ENCODE results near the gene MYO1H. TPM values are rescaled to one million over a fixed set of nuclear protein-coding genes. Genes with fewer than 3 reads are reported as not detected.

Gene MYO1H
- total and polyA plus RNA-seq, 2 of the 8 experiments (the other 6 are each of a cell fraction or from before 2014, with no cell fraction given) = 0.03 TPM; not detected in 1

GRCh38 chr12:109483346-109483745 lies 135.6 kb downstream of the MYO1H start:
- no peak overlapping the region for H2BK120ac ChIP-seq (replicated peaks; ENCODE audit: low read depth, low read length)
- no peak overlapping the region for H4K5ac ChIP-seq (ENCODE audit: insufficient read length, low read depth, low read length)
- no peak overlapping the region for H3K27ac ChIP-seq (ENCODE audit: low read depth, low read length)
- no peak overlapping the region for H4K91ac ChIP-seq (replicated peaks; ENCODE audit: insufficient read length, low read length)
- no peaks in the 10 kb centered on the region for H3K4me1 ChIP-seq (replicated peaks in 1 of 4; ENCODE audit: control insufficient read depth in 3 of 4, insufficient read depth in 4 of 4, low read length in 3 of 4)
- no peak overlapping the region for H2BK5ac ChIP-seq (ENCODE audit: low read depth, low read length)
- H2AFZ ChIP-seq (ENCODE audit: low read length) = no peak overlapping the region
- TF ChIP-seq POLR2A (IDR thresholded peaks at IDR 0.05; ENCODE audit: control extremely low read depth in 1 of 2, low read depth in 2 of 2, low read length in 2 of 2) (no peak), HDAC2 (IDR thresholded peaks at IDR 0.05; ENCODE audit: borderline replicate concordance in 1 of 2, low read depth in 2 of 2, low read length in 2 of 2) (no peak)
- H3K27me3 ChIP-seq (replicated peaks in 1 of 4; ENCODE audit: control insufficient read depth in 3 of 4, extremely low read depth in 1 of 4, insufficient read depth in 3 of 4, low read length in 3 of 4) = no peaks in the 10 kb centered on the region
- H2AK5ac ChIP-seq (ENCODE audit: low read depth, low read length) = no peak overlapping the region
- H3K4ac ChIP-seq (replicated peaks; ENCODE audit: insufficient read length, low read depth, low read length) = no peak overlapping the region
- peaks cover 2 to 4% of the 10 kb centered on the region in 2 experiments for H4K20me1 ChIP-seq (replicated peaks in 1 of 2; ENCODE audit: control insufficient read depth in 1 of 2, insufficient read depth in 2 of 2, low read length in 2 of 2)
- no peak for FAIRE-seq
- no peak overlapping the region for H3K23ac ChIP-seq (ENCODE audit: insufficient read length)
- H3K9me3 ChIP-seq (ENCODE audit: insufficient read depth in 2 of 2, low read depth in 1 of 2, low read length in 1 of 2) = no peaks in the 10 kb centered on the region
- no peaks in the 10 kb centered on the region; the same call in 1 of the 2 replicates for H3K79me1 ChIP-seq (ENCODE audit: low read depth, low read length)
- no peak overlapping the region for H2BK15ac ChIP-seq (ENCODE audit: low read length)
- H3K18ac ChIP-seq (ENCODE audit: extremely low read depth, low read length) = no peak overlapping the region
- no peak overlapping the region for H4K8ac ChIP-seq (ENCODE audit: extremely low read depth, insufficient read depth, low read length)
- H3K36me3 ChIP-seq (ENCODE audit: control insufficient read depth in 2 of 4, insufficient read depth in 4 of 4, low read length in 3 of 4) = peaks cover 6 to 42% (median 31%) of the 10 kb centered on the region in 4 experiments
- no peak overlapping the region for H3K4me3 ChIP-seq (ENCODE audit: extremely low read depth in 1 of 4, insufficient read depth in 2 of 4, low read depth in 3 of 4, low read length in 4 of 4)
- H2BK20ac ChIP-seq (ENCODE audit: low read length) = no peak overlapping the region
- H3K14ac ChIP-seq (ENCODE audit: insufficient read length) = no peak overlapping the region
- CTCF ChIA-PET (ENCODE audit: partially characterized antibody) = interaction anchor here (1.0 to 1.3 kb wide), 2 partner anchors 32 to 56 kb away, joined by 3 to 4 read pairs; no protein-coding TSS in a partner anchor
- H3K4me2 ChIP-seq (ENCODE audit: insufficient read depth in 1 of 2, low read depth in 2 of 2, low read length in 2 of 2) = no peak overlapping the region
- 95% methylated on average over 11 of the region's 11 CpGs; no CpG with 5 or more reads in 1 of the 2 experiments for whole genome bisulfite sequencing, 2 experiments (ENCODE audit: extremely low coverage in 1 of 2, insufficient coverage in 1 of 2, insufficient read length in 1 of 2, insufficient replicate concordance in 2 of 2, low coverage in 1 of 2, low lambda C conversion rate in 2 of 2, missing lambda C conversion rate in 1 of 2)
- H2BK12ac ChIP-seq (ENCODE audit: low read depth, low read length) = no peak overlapping the region
- no peaks in the 10 kb centered on the region for H3K23me2 ChIP-seq (ENCODE audit: low read depth, low read length)
- DNase-seq (ENCODE audit: low read depth in 1 of 2, low spot score in 2 of 2) = no peak
- H3K56ac ChIP-seq (replicated peaks; ENCODE audit: insufficient read length, low read depth, low read length) = no peak overlapping the region
- H3K79me2 ChIP-seq (ENCODE audit: control insufficient read depth in 1 of 2, insufficient read depth in 2 of 2, low read length in 2 of 2) = peaks cover 0 to 10% of the 10 kb centered on the region in 2 experiments; a peak in 3 of 4 replicates
- POLR2A ChIA-PET (ENCODE audit: partially characterized antibody) = interaction anchor here (1.8 kb wide), 1 partner anchor 10 kb away, joined by 5 read pairs; no protein-coding TSS in a partner anchor
- H3K9ac ChIP-seq (replicated peaks in 1 of 4; ENCODE audit: extremely low read depth in 1 of 4, low read depth in 3 of 4, low read length in 3 of 4) = no peak overlapping the region
